ENCODE data around the gene MED13L. TPM values are rescaled to one million over a fixed set of nuclear protein-coding genes. Genes with fewer than 3 reads are reported as not detected.

The MED13L gene
- total and polyA plus RNA-seq, 2 of the 8 experiments (the other 6 are each of a cell fraction or from before 2014, with no cell fraction given), result 15.9 to 51.7 TPM

DNA sequence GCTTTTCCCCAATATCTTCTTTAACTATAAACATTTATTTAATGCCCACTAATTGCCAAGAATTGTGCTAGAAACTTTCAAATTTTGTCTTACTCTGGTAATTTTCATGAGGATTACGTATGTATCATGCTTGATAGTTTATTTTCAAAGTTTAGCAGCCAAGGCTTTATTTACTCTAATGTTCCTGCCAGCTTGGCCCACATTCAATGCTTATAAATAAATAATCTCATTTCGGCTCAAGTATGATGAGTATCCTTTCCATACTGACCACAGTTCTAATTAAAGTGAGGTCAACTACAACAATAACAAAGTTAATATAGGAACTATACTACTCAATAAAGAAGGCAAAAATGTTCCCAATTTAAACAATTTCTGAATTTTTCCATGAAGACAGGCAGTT, 259.2 kb downstream of the MED13L start (continued):
- TF ChIP-seq E2F6 (IDR thresholded peaks at IDR 0.05) (no peak), GABPA (IDR thresholded peaks at IDR 0.05; ENCODE audit: borderline replicate concordance, insufficient read depth, low read length) (no peak), CREB1 (IDR thresholded peaks at IDR 0.05) (no peak), ZNF274 (IDR thresholded peaks at IDR 0.05; ENCODE audit: borderline replicate concordance, extremely low read depth, low read length) (no peak), NANOG (IDR thresholded peaks at IDR 0.05; ENCODE audit: insufficient read depth, low read depth, low read length, poor library complexity, severe bottlenecking) (no peak), POU5F1 (IDR thresholded peaks at IDR 0.05; ENCODE audit: low read depth, low read length) (no peak)
